ENCODE data around the gene PLCB4.

DNA sequence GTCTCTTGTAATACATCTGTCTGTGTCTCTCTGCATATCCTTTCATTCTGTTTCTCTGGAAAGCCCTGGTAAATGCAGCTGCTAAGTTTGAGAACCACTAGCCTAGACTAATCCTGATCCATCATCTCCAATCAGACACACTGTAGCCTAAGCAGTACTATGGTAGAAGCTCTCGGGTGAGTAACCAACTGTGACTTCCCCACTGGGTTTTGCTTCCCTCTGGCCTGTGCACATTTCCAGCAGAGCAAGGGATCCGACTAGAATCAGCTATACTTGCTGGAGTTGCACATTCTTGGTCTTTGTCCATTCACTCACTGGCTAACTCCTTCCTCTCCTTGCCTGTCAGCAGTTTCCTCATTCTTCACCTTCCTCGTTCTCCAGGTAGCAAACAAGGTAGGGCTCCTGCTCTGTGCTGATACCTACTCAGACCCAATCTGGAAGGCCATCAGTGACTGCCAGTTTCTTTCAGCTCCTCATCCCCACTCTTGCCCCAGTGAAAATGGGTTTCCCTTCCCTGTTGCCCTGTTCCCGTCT is 184.2 kb downstream of the PLCB4 start:
- TF ChIP-seq POLR2A (IDR thresholded peaks at IDR 0.05): no peak
- TF ChIP-seq, protein P1, sequence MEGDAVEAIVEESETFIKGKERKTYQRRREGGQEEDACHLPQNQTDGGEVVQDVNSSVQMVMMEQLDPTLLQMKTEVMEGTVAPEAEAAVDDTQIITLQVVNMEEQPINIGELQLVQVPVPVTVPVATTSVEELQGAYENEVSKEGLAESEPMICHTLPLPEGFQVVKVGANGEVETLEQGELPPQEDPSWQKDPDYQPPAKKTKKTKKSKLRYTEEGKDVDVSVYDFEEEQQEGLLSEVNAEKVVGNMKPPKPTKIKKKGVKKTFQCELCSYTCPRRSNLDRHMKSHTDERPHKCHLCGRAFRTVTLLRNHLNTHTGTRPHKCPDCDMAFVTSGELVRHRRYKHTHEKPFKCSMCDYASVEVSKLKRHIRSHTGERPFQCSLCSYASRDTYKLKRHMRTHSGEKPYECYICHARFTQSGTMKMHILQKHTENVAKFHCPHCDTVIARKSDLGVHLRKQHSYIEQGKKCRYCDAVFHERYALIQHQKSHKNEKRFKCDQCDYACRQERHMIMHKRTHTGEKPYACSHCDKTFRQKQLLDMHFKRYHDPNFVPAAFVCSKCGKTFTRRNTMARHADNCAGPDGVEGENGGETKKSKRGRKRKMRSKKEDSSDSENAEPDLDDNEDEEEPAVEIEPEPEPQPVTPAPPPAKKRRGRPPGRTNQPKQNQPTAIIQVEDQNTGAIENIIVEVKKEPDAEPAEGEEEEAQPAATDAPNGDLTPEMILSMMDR (IDR thresholded peaks at IDR 0.05): no peak

Data from lower leg skin (tissue), 3 donors.